Raji (cell line): ENCODE results near the gene DDIT3.

Source experiments
- POLR2A ChIP-seq: IDR thresholded peaks from 2 replicates; pipeline ENCODE4 v1.6.1; 2011; ENCODE audit warnings: low read depth, low read length, control low read depth; ENCODE audit not compliant: insufficient read depth

The DDIT3 gene

GRCh38 chr12:57470970-57471656 is 49.2 kb downstream of the DDIT3 start:
- TF ChIP-seq POLR2A = no peak

- no peak for TF ChIP-seq POLR2A
These were observed 49.9 kb downstream of the DDIT3 start for GRCh38 chr12:57470286-57470969.

- TF ChIP-seq POLR2A = no peak
These were observed 50.8 kb downstream of the DDIT3 start for GRCh38 chr12:57469296-57470164.

- TF ChIP-seq POLR2A = no peak
These were observed 52.4 kb downstream of the DDIT3 start for GRCh38 chr12:57467915-57468314.

- no peak for TF ChIP-seq POLR2A
These were observed 53.0 kb downstream of the DDIT3 start for GRCh38 chr12:57467212-57467874.
